Keratinocyte (primary cell): Measurements from ENCODE around the gene PRKCE.

Source experiments
- CTCF ChIP-seq, 3 experiments: IDR thresholded peaks in 1 of 3; conservative IDR thresholded peaks in 1 of 3; optimal IDR thresholded peaks in 1 of 3; 2 replicates in 2 of 3; 3 replicates in 1 of 3; pipeline versions ENCODE3 to v1.5.1; 2011; ENCODE audit warnings: low read length in 3 of 3, mild to moderate bottlenecking in 3 of 3, moderate library complexity in 2 of 3, control low read depth in 1 of 3, inconsistent platforms in 1 of 3; ENCODE audit not compliant: insufficient read depth in 2 of 3; ENCODE audit errors: extremely low read depth in 1 of 3
- EZH2 ChIP-seq: IDR thresholded peaks from one replicate; pipeline ENCODE4 v1.6.1; 2012; ENCODE audit warnings: inconsistent platforms, mild to moderate bottlenecking, low read length, moderate library complexity

- TF ChIP-seq CTCF (optimal IDR thresholded peaks at IDR 0.05 in 1 of 3, IDR thresholded peaks at IDR 0.05 in 1 of 3, conservative IDR thresholded peaks at IDR 0.05 in 1 of 3; ENCODE audit: extremely low read depth in 1 of 3, insufficient read depth in 2 of 3, low read length in 3 of 3) (no peak), EZH2 (no peak)
Measured at GRCh38 chr2:46173636-46174250, 522.3 kb downstream of the PRKCE start.
